Measurements from ENCODE around the gene PLEKHA1. TPM values are rescaled to one million over a fixed set of nuclear protein-coding genes. Genes with fewer than 3 reads are reported as not detected.

Gene PLEKHA1
- total and polyA plus RNA-seq, 2 of the 4 experiments (the other 2 are of a cell fraction): 7.2 to 9.5 TPM

GRCh38 chr10:122386514-122386913 is 12.0 kb downstream of the PLEKHA1 start:
- H3K27me3 ChIP-seq (ENCODE audit: control insufficient read depth, insufficient read depth, low read length): no peaks in the 10 kb centered on the region
- H3K18ac ChIP-seq (ENCODE audit: low read depth, low read length): no peak overlapping the region
- no peaks in the 10 kb centered on the region for H3K4me1 ChIP-seq (ENCODE audit: control insufficient read depth, insufficient read depth, low read length)
- no peak overlapping the region for H2BK5ac ChIP-seq (ENCODE audit: low read depth, low read length, poor library complexity, severe bottlenecking)
- H4K91ac ChIP-seq (ENCODE audit: insufficient read depth, low read depth, low read length): no peak overlapping the region
- H3K4ac ChIP-seq (ENCODE audit: low read depth, low read length): no peak overlapping the region
- ATAC-seq (ENCODE audit: low read depth) (no peak), DNase-seq (no peak)
- H2AK9ac ChIP-seq (replicated peaks; ENCODE audit: low read depth, low read length, poor library complexity): no peak overlapping the region
- H4K5ac ChIP-seq (ENCODE audit: low read depth, low read length): no peak overlapping the region
- no peaks in the 10 kb centered on the region for H3K36me3 ChIP-seq (ENCODE audit: control insufficient read depth, insufficient read depth, low read length)
- no peak overlapping the region for H2BK20ac ChIP-seq (ENCODE audit: low read depth, low read length)
- peaks cover 11% of the 10 kb centered on the region in 2 experiments; a peak in 3 of 4 replicates for H3K79me1 ChIP-seq (ENCODE audit: low read depth in 1 of 2, low read length in 2 of 2)
- H3K56ac ChIP-seq (ENCODE audit: extremely low read depth, insufficient read depth, low read length): no peak overlapping the region
- H3K14ac ChIP-seq (replicated peaks; ENCODE audit: low read depth, low read length): no peak overlapping the region
- WGBS, 2 experiments (ENCODE audit: extremely low coverage in 2 of 2, insufficient read length in 1 of 2): no CpG with 5 or more reads among the region's 2 CpGs
- peaks cover 3% of the 10 kb centered on the region; the same call in 1 of the 2 replicates for H4K20me1 ChIP-seq (ENCODE audit: insufficient read depth, low read length)
- H3K9me3 ChIP-seq (ENCODE audit: control insufficient read depth, insufficient read depth, low read length): no peaks in the 10 kb centered on the region
- no peaks in the 10 kb centered on the region; the same call in 1 of the 2 replicates for H3K9me1 ChIP-seq (ENCODE audit: insufficient read depth, low read length)
- no peak overlapping the region for H4K8ac ChIP-seq (ENCODE audit: low read depth in 2 of 2, low read length in 2 of 2)
- ChIA-PET CTCF (no interaction called here), POLR2A (ENCODE audit: unreplicated experiment) (no interaction called here)
- H3K9ac ChIP-seq (ENCODE audit: low read depth, low read length): no peak overlapping the region
- TF ChIP-seq USF2 (IDR thresholded peaks at IDR 0.05; ENCODE audit: low read depth, low read length): no peak
- TF ChIP-seq ELK1 (IDR thresholded peaks at IDR 0.05; ENCODE audit: borderline replicate concordance, low read depth, low read length): no peak
- TF ChIP-seq RAD21 (IDR thresholded peaks at IDR 0.05; ENCODE audit: low read length): no peak
- dilution Hi-C loops (cut with HindIII; ENCODE audit: low sequenced_read_pairs, unreplicated experiment): no loop called here
- H3K23ac ChIP-seq (ENCODE audit: low read depth, low read length): no peak overlapping the region
- BruUV-seq (replicated peaks): no TSS peak
- no peak overlapping the region for H3K4me3 ChIP-seq (ENCODE audit: insufficient read depth, low read depth, low read length)
- in situ Hi-C loops (cut with MboI; ENCODE audit: low sequenced_read_pairs): no loop called here
- H2BK120ac ChIP-seq (ENCODE audit: low read depth, low read length): no peak overlapping the region
- no peak overlapping the region for H2BK15ac ChIP-seq (ENCODE audit: low read depth, low read length)
- H3K4me2 ChIP-seq (ENCODE audit: low read depth, low read length): no peak overlapping the region
- no peak overlapping the region for H2AK5ac ChIP-seq (ENCODE audit: low read depth, low read length)
- intact Hi-C loops (cut with micrococcal nuclease): loop anchor here (2.0 kb wide), 1 partner anchor 24 kb away; no protein-coding TSS in a partner anchor
- H3K27ac ChIP-seq (ENCODE audit: insufficient read depth, low read length): no peak overlapping the region
- no peak overlapping the region for H2AFZ ChIP-seq (replicated peaks; ENCODE audit: low read length, poor library complexity)
